GM12873 (cell line): ENCODE measurements around the gene RAD51B.

ENCODE experiments used
- CTCF ChIP-seq: IDR thresholded peaks from 2 replicates; pipeline ENCODE4 v1.5.1; 2012; ENCODE audit warnings: low read depth, mild to moderate bottlenecking, moderate library complexity, low read length, control low read depth; ENCODE audit not compliant: insufficient read depth; ENCODE audit errors: missing control alignments

The RAD51B gene

GRCh38 chr14:68146818-68147217, 327.2 kb downstream of the RAD51B start:
- no peak for TF ChIP-seq CTCF

- no peak for TF ChIP-seq CTCF
Observed at GRCh38 chr14:68147303-68147702, 327.7 kb downstream of the RAD51B start.

GRCh38 chr14:68148276-68148675, 328.7 kb downstream of the RAD51B start:
- TF ChIP-seq CTCF: no peak

- TF ChIP-seq CTCF: no peak
Observed at GRCh38 chr14:68148763-68149162, 329.2 kb downstream of the RAD51B start.

GRCh38 chr14:68153275-68153674, 333.7 kb downstream of the RAD51B start:
- no peak for TF ChIP-seq CTCF

- TF ChIP-seq CTCF: no peak
Observed at GRCh38 chr14:68154275-68154674, 334.7 kb downstream of the RAD51B start.

- no peak for TF ChIP-seq CTCF
Observed at GRCh38 chr14:68157971-68158371, 338.4 kb downstream of the RAD51B start.
